ENCODE measurements around the gene DISC1. TPM values are rescaled to one million over a fixed set of nuclear protein-coding genes. Genes with fewer than 3 reads are reported as not detected.
"Not testable (repeated sequence)": the region's sequence is repeated elsewhere in the genome, so short reads cannot be mapped to it uniquely, and the experiment has no call there.

DISC1 gene
- total and polyA plus RNA-seq, 8 donors, result 0.42 to 6.6 (median 1.5) TPM

GRCh38 chr1:231619257-231619634 lies 7.3 kb upstream of the DISC1 start:
- Histone ChIP-seq H3K27ac (no peak overlapping the region), H3K4me1 (no peaks in the 10 kb centered on the region), H3K9me3 (no peaks in the 10 kb centered on the region), H3K27me3 (no peaks in the 10 kb centered on the region), H3K36me3 (no peaks in the 10 kb centered on the region), H3K4me3 (no peak overlapping the region)
- DNase-seq, result no peak
- TF ChIP-seq CTCF (IDR thresholded peaks at IDR 0.05), result no peak
- no peak for FAIRE-seq
- ATAC-seq, result no peak
- intact Hi-C loops (cut with DNase I), result no loop called here

GRCh38 chr1:231625042-231625441 lies 1.5 kb upstream of the DISC1 start:
- H3K36me3 ChIP-seq; intact Hi-C loops (cut with DNase I); DNase-seq; H3K27me3 ChIP-seq; ATAC-seq; H3K4me1 ChIP-seq; H3K9me3 ChIP-seq; H3K27ac ChIP-seq; H3K4me3 ChIP-seq; FAIRE-seq: not testable (repeated sequence)
- 84 to 91% methylated on average over 4 of the region's 4 CpGs for WGBS, 2 donors

- no peaks in the 10 kb centered on the region for H3K27me3 ChIP-seq
- H3K9me3 ChIP-seq, result no peaks in the 10 kb centered on the region
- ATAC-seq, result peak in 2 of 4 donors; percentile 2 to 5
- no peak for DNase-seq
- WGBS, 2 donors, result 9 to 14% methylated on average over 7 of the region's 7 CpGs
- TF ChIP-seq CTCF (IDR thresholded peaks at IDR 0.05), result no peak
- intact Hi-C loops (cut with DNase I), result no loop called here
- FAIRE-seq, result no peak
- H3K36me3 ChIP-seq, result no peaks in the 10 kb centered on the region
- peak overlapping the region in 1 of 4 donors; percentile 10 for H3K27ac ChIP-seq
- H3K4me1 ChIP-seq, result peaks cover 0 to 3% (median 0%) of the 10 kb centered on the region in 3 donors
- H3K4me3 ChIP-seq, result peak overlapping the region in 3 of 4 donors; percentile 73 to 95 (median 80)
These were observed 535 bp upstream of the DISC1 start for GRCh38 chr1:231625975-231626534.

- TF ChIP-seq CTCF (IDR thresholded peaks at IDR 0.05), result no peak
- peak overlapping the region; percentile 73 to 97 (median 88) for H3K4me3 ChIP-seq
- H3K9me3 ChIP-seq, result no peaks in the 10 kb centered on the region
- peak overlapping the region; percentile 33 to 81 (median 53) for H3K27ac ChIP-seq
- peaks cover 0 to 3% (median 0%) of the 10 kb centered on the region in 3 donors for H3K4me1 ChIP-seq
- no peaks in the 10 kb centered on the region for H3K27me3 ChIP-seq
- ATAC-seq (peak; percentile 69 to 83 (median 80)), DNase-seq (peak; percentile 26 to 70 (median 52)), FAIRE-seq (no peak)
- intact Hi-C loops (cut with DNase I), result no loop called here
- WGBS, 2 donors, result 2% methylated on average over 48 to 49 of the region's 49 CpGs
- H3K36me3 ChIP-seq, result no peaks in the 10 kb centered on the region
These were observed 493 bp downstream of the DISC1 start for GRCh38 chr1:231626951-231627614.

GRCh38 chr1:231628207-231628876 lies 1.8 kb downstream of the DISC1 start:
- H3K27me3 ChIP-seq, result no peaks in the 10 kb centered on the region
- DNase-seq, result no peak
- no peaks in the 10 kb centered on the region for H3K36me3 ChIP-seq
- H3K4me1 ChIP-seq, result peaks cover 0 to 3% (median 0%) of the 10 kb centered on the region in 3 donors
- intact Hi-C loops (cut with DNase I), result no loop called here
- no peak overlapping the region for H3K27ac ChIP-seq
- no peak for TF ChIP-seq CTCF (IDR thresholded peaks at IDR 0.05)
- H3K4me3 ChIP-seq, result peak overlapping the region in 1 of 4 donors; percentile 95
- WGBS, 2 donors, result 56 to 58% methylated on average over 5 of the region's 5 CpGs
- no peaks in the 10 kb centered on the region for H3K9me3 ChIP-seq
- ATAC-seq, result no peak
- FAIRE-seq, result no peak
